GF-D8 (cell line): ENCODE results near the gene BUB3.

Experiments
- DNase-seq: peaks from one replicate; lab custom pipeline; 2025; lab: John Stamatoyannopoulos, UW

The BUB3 gene

DNA sequence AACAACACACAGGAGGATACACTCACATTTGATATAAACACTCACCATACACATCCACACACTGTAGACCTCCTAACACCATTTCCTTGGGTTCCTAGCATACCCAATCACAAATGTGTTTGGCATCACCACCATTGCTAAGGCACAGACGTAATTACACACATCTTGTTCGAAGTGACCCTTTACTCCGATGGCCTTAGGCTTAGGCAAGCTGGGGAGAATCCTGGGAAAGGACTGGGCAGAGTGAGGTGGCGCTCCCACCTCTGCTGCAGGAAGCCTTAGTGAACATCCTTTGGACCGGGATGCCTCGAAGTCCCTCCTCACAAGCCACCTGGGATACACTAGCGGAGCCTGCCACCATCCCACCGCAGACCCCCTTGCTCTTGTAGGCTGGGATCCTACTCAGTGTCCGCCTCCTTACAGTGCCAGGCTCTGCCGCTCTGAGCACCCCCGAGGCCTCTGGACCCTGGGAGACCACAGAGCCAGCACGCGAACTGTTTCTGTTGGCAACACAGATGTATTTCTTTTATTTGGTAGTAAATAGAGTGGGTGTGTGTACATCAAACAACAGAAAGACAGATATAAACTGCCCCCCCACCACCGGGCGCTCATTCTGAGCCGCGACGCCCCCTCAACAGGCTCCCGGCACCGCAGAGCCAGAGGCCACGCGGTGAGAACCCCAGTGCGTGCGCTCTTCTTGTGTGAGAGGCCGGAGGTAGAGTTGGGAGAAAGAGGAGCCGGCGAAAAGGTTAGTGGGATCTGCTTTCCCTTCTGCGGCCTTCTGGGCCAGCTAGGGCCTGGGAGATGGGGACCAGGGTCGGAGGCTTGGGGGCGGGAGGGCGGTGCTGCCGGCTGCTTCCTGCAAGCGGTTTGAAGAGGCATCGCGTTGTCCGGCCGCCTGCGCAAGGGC, 12.2 kb upstream of the BUB3 start:
- DNase-seq: no peak

DNA sequence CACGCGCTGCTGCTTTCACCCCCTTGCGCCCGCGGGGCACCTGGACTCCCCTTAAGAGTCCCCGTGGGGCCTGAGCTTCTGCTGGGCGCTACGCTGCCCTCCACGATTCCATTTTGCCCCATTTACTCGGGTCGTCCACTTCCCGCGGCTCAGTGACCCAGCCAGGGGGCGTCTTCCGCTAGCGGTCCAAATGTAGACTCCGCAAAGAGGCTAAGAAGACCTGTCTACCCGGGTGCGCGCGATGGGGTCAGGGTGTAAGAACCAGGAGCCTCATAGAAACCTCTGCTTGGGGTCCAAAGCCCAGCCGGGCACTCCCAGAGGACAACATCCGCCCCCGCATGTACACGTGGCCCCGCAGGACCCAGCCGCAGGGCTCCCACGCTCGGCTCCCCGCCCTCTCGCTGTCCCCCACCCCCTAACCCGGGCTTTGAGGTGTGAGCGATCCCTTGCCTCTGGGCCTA, 11.5 kb upstream of the BUB3 start:
- DNase-seq: no peak

DNA sequence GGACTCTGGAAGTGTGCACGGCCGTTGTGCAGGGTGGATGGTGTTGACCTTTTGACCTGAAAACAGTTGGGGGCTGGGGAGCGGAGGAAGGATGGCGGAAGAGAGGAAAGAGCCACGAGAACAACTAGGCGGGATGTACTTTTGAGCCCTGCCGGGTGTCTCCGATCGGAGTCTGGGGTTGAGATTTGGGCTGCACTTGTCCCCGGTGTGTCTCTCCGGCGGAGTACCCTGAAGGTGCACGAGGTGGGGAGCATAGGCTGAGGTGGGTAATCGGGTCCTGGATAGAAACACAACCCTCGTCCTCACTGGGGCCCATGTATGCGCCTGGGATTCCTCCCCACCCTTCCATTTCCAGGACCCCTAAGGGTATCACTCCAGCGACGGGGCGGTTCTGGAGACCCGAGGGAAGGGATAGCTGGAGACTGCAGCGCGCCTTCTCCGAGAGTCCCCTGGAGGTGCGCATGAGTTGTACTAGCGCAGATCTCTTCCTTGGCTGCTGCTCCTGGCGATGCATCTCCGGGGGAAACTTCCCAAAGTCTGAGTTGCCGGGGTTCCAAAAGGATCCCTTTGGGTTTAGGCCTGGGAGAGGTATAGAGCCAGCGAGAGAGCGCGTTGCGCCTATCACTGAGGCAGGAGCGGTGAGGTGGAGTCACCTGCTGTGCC, 10.9 kb upstream of the BUB3 start:
- no peak for DNase-seq

DNA sequence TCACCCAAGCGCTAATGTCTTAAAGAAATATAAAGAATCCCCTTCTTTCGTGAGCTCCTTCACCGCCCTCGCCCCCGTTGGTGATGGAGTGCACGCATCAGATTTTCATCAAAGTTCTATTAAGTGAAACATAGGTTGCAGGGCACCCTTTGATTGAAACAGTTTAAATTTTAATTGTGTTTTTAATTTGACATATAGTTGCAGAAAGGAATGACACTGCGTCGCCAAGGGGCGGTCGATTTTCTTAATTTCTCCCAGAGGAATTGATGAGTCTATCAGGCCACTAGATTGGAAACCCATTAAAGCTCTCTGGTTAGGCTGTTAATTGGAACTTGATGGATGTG, 10.4 kb upstream of the BUB3 start:
- DNase-seq: no peak

DNA sequence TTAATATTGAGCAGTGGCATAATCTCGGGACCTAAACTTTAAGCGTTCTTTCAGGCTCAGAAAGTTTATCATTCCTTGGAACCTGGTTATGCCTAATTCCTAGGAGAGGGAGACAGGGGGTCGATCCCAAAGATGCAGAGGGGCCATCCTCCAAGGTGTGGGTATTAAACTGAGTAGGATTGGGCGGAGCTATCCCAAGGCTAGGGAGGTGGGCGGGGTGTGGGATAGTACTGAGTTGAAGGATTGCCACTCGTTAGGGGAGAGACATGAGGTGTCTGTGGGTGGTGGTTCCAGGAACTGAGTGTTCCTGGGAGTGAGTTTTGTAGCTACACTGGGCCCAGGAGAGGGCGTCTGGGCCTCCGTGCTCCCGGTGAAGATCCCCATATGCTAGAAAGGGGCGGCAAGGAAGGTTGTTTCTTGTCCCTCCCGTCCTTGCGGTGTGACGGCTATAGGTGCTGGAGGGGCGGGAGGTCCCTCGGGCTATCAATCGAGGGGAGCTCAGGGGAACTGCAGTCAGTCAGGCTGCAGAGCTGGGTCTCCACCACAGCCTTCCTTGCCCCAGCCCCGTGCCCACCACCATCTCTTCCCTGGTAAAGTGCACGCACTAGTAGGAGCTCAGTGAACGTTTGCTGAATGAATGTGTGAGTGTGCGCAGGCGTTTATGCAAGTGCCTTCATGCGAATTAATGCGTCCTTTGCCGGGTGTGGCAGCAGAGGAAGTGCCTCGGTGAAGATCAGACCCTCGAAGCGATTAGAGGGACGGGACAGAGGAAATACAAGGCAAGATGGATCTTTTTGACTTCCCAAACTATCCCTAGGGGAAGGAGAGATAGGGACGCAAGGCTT, 9.3 kb upstream of the BUB3 start:
- DNase-seq: peak; percentile 66

DNA sequence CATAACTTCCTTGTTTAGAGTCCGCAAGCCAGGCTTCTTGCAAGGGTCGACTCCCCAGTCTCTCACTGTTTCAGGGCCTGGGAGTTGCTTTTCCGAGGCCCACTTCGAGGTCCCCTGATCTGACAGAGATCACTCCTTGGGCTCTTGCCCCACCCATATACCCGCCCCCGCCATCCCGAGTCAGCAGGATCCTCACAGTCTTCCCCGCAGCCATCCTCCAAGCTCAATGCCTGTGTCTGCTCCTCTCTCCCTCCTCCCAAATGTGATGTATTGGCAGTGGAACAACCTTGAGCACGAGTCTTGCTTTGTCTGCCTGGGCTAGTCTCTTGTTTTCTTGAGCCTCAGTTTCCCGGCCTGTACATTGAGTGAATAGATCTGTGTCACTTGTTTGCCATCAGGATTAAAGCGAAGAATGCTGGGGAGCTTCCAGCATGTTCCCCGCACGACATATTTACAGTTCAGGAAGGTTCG, 8.6 kb upstream of the BUB3 start:
- DNase-seq: no peak

DNA sequence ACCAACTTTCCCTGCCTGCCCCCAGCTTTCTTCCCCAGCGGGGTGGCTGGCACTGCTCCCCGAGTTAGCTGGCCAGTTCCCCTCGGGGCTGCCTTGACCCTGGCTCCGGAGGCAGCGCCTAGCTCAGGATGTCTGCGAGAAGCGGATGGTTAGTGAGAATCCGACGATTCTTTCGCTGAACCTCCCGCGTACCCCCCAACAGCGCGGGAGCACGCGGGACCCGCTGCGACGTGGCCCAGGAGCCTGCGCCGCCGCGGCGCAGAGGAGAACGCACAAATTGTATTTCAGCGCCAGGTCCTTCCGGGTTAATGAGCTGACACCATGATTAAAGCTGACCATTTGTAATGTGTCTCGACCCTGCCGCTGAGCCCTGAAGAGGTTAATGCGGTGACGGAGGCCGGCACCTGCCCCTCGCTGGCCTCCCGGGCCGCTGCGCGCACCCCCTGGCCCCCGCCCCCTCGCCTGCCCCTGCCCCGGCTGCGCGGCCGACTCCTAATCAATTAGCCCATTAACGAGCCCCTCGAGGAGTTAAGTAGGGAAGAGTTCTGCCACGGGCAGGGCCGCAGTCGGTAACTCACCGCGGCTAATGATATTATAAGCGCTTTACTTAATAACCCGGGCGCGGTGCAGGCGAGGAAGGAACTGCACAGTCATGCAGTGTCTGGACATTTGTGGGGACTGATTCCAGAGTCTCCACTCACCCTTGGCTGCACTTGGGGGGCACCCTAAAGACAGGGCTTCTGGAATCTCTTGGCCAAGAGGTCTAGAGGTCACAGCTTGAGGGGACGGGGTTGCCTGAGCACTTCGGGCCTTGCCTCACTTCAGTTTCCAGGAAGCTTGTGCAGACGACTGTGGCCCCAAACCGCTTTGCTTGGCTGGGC, 7.9 kb upstream of the BUB3 start:
- DNase-seq: peak; percentile 62

DNA sequence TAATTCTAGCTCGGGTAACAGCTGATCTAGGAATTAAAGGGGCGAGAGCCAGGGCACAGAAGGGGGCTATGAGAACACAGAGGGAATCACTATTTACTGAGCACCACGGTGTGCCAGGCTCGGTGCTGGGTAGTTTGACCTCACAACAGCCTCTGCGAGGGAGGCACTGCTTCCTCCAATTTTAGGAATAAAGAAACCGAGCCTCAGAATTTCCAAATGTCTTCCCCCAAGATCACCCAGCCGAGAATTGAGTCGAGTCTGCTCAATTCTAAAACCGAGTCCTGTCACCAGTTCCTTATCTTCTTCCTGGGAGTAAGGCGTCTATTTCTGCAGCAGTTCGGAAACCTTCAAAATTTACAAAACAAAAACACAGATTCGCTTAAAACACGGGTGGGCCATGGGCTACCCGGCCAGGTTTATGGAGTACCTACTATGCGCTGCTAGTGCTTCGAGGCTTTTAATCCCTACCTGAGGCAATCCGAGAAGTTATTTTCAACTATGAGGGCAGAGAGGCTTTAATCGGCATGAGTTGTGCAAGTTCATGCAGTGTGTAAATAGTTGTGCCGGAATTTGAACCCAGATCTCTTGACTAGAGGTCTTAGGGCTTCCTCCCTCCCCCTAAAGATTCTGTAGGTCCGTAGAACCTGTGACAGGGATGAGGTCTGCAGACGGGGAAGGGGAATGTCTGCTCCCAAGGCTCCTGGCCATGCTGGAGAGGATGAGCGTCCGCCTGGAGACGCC, 7.1 kb upstream of the BUB3 start:
- peak; percentile 53 for DNase-seq

DNA sequence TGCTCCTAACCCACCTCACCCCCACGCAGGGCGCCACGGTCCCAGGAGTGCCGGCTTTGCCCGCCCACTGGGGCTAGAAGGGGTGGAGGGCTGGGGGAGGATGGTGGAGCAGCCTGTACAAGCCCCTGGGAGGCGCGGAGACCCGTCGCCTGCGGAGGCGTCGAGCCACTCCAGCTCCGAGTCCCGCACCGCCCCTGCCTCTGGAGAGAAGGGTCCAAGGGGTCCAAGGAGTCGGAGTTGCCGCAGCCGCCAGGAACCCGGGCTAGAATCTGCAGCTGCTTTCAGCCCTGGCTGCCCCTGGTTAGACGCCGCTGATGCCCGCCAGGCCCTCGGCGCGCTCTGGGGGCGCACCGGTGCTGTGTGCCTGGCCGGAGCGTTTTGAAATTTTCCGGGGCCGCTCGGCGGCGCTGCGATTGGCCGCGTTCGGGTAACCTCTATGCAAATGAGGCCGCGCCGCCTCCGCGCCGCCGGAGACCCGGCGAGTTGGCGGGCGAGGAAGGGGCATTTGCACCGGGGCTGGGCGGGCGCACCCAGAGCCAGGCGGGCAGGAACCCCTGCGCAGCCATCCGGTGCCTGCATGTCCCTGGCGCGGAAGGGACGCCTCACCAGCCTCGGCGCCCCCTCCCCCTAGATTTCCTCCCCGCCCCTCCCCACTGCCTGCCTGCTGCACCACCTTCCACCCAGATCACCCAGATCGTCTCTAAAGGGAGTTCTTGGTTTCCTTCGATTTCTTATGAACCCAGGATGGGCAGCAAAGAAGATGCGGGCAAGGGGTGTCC, 6.4 kb upstream of the BUB3 start, which contains the start of gene HMX2:
Gene HMX2, plus strand, starts transcription at position 502 of the 779 bp plus-strand sequence. Its CDS starts 243 bp downstream, at position 745.
- DNase-seq: no peak

DNA sequence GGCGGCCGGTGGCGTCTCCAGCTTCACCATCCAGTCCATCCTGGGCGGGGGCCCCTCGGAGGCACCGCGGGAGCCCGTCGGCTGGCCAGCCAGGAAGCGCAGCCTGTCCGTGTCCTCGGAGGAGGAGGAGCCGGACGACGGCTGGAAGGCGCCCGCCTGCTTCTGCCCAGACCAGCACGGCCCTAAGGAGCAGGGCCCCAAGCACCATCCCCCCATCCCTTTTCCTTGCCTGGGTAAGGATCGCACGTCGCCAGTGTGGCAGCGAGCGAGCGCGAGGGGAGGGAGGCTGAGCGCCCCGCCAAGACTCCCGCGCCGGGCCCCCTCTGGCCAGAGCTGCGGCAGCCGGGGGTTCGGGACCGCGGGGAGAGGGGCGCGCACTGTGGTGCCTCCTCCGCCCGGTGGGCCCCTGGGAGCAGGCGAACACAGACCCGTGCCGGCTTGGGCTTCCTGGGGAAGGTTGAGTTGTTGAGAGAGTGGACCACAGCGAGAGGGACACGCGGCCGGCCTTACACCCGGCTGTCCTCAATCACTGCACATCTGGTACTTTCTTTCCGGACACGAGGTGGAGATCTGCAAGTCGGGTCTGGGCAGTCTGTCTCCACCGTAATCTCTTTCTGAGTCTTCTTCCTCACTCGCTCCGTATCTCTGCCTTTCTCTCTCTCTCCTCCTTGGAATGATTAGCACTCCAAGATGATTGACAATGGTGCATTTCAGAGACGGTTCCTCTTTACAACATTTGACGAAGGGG, 5.6 kb upstream of the BUB3 start:
- DNase-seq: no peak

DNA sequence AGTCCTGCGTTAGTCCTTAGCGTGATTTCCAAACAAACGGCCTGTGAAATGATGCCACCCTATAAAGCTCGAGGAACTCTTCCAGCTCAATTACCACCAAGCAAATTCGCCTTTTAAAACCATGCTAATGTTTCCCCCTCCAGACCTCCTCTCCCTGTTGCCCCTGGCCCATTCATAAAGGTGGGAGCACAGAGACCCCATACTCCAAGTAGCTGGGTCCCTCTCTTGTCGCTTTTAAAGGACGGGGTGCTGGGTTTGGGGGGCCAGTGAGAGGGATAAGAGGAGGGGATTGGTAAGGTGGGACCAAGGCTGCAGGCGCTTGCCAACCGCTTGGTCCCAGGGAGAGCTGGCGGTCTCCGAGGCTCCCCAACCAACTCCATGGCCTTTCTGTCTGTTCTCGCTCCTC, 5.0 kb upstream of the BUB3 start:
- DNase-seq: no peak

DNA sequence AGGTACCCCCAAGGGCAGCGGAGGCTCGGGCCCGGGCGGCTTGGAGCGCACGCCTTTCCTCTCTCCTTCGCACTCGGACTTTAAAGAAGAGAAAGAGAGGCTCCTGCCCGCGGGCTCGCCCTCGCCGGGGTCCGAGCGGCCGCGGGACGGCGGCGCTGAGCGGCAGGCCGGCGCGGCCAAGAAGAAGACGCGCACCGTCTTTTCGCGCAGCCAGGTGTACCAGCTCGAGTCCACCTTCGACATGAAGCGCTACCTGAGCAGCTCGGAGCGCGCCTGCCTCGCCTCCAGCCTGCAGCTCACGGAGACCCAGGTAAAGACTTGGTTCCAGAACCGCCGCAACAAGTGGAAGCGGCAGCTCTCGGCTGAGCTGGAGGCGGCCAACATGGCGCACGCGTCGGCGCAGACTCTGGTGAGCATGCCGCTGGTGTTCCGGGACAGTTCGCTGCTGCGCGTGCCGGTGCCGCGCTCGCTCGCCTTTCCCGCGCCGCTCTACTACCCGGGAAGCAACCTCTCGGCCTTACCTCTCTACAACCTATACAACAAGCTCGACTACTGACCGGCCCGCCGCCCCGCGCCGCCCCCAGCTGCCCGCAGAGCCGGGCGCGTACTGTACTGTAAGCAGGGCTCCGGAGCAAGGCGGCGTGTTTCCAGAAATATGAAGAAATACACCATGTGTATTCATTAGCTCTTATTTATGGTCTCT, 4.5 kb upstream of the BUB3 start:
- no peak for DNase-seq

DNA sequence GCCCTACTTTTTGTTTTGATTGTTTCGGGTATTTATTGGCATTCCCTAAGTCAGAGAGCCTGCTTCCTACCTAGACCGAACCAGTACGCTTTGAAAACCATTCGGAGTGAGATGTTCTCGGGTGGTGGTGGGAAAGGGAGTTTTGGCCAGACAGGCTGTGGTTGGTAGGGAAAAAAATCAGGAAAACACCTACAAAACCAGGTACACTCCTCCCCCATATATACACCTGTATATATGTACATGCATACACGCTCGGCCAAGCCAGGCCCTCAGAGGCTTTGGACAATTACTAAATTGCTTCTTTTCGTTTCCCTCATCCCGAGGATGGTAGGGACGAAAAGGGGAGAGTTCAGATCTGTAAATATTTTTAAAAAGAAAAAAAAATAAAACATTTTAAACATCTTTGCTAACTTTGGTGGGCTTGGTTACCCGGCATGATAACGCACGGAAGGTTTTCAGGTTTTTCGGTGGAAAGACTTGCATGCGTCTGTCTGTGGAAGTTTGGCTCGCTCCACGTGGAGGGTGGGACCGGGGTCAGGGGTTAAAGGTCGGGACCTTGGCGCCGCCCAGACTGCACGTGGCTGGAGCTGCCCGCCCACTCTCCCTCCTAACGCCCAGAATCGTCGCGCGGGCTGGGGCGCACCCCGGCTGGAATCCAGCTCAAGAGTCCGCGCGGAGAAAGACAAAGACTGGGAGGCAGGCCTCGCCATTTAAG, 3.8 kb upstream of the BUB3 start:
- DNase-seq: peak; percentile 67

DNA sequence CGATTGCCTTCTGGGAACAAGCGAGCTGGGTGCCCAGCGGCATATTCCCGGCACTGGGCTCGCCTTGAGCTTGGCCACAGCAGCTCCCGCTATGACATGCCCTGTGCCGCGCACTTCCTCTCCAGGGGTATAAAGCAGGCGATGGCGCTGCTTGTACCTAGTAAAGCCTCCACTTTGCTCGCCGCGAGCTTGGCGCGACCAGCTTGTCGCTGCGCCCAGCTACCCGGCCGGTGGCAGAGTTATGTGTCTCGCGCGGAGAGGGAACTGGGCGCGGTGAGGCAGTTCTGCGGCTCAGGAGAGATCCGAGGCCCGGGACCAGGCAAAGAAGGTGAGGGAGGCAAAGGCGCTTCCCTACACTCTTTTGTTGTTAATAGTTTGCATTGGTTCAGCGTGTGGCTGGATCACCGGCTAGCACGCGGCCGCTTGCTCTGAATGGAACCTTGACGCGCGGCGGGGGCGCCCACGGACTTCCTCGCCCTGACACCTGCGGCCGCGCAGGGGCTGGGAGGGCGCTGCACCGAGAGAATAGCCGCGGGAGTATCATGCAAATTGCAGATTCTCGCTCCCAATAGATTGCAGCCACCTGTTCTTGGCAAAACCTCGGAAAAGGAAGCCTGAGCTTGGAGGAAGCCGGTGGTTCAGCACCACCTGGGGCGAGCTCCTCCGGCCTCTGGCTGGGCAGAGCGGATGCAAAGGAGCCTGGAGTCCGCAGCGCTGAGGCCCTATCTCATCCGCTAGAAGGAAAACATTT, 3.0 kb upstream of the BUB3 start:
- DNase-seq: peak; percentile 59

DNA sequence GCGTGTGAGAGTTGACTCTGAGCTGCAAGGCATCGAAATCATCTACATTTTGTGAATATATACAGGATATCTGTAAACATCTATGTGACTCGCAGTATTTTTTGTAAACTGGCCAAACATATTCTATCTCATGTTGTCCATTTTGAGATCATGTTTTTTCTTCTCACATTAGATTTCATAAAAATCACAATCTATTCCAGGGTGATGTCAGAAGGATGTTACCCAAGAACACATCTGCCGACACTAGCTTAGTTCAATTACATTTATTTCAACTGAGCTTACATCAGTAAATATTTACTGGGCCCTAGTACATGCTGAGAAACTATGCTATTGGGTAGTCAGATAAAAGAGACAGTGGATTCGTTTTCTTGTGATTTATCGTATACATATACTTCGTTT, 2.5 kb upstream of the BUB3 start:
- DNase-seq: no peak

DNA sequence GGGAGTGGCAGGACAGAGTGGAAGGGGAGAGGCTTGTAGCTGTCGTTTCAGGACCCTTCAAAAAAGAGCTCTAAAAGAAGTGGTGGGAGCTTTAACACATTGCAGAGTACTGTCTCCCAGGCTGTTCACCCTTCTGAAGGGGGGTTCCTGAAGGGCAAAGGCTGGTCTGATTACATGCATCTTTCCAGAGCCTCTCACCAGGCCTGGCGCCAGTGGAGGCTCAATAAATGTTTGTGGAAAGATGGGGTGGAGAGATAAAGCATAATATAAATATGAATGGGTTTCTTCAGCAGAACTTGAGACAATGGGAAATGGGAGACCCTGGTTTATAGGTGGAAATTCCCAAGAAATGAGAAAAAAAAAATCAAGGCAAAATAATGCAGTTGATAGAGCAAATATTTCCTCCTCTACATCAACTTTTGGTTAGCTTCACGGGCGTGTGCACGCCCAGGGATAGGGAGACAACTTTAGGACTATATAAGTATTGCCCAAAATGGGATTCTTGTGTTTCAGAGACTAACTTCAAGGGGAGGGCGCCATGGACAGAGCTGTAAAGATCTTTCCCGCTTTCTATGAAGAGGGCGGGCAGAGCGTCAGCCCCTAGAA, 613 bp upstream of the BUB3 start:
- DNase-seq: no peak
